ENCODE data around the gene RBM42.
A peak's percentile ranks its signal among the peaks of the same experiment; 100 is the strongest.

The RBM42 gene

DNA sequence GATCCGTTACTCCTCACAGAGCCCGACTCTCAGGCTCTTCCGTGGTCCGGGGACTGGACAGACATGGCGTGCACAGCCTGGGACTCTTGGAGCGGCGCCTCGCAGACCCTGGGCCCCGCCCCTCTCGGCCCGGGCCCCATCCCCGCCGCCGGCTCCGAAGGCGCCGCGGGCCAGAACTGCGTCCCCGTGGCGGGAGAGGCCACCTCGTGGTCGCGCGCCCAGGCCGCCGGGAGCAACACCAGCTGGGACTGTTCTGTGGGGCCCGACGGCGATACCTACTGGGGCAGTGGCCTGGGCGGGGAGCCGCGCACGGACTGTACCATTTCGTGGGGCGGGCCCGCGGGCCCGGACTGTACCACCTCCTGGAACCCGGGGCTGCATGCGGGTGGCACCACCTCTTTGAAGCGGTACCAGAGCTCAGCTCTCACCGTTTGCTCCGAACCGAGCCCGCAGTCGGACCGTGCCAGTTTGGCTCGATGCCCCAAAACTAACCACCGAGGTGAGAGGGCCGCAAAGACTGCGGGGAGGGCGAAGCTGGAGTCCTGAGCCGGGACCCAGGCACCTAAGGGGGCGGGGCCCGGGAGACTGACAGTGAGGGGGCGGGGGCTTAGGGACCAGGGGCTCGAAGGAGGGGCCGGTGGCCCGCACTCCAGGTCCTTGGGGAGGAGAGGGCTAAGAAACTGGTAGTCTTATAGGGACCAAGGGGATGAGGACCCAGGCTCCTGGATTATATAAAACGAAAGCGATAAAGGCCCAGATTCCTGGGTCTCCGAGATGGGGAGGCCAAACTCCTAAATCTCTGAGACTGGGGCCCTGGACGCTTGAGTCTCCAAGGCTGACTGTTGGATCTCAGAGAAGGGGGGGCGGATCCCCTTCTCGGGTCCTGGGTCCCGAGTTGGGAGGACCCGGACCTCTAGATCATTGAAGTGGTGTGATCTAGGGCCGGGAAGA is 14.7 kb downstream of the RBM42 start:
- no peaks in the 10 kb centered on the region for H3K4me1 ChIP-seq (ENCODE audit: insufficient read depth, poor library complexity, severe bottlenecking)
- peak overlapping the region; percentile 48 for H3K4me3 ChIP-seq (ENCODE audit: severe bottlenecking)
- peak; percentile 86 for DNase-seq (ENCODE audit: low spot score)
- peak overlapping the region; percentile 67 for H3K27ac ChIP-seq (ENCODE audit: poor library complexity, severe bottlenecking)
- TF ChIP-seq, protein P1, sequence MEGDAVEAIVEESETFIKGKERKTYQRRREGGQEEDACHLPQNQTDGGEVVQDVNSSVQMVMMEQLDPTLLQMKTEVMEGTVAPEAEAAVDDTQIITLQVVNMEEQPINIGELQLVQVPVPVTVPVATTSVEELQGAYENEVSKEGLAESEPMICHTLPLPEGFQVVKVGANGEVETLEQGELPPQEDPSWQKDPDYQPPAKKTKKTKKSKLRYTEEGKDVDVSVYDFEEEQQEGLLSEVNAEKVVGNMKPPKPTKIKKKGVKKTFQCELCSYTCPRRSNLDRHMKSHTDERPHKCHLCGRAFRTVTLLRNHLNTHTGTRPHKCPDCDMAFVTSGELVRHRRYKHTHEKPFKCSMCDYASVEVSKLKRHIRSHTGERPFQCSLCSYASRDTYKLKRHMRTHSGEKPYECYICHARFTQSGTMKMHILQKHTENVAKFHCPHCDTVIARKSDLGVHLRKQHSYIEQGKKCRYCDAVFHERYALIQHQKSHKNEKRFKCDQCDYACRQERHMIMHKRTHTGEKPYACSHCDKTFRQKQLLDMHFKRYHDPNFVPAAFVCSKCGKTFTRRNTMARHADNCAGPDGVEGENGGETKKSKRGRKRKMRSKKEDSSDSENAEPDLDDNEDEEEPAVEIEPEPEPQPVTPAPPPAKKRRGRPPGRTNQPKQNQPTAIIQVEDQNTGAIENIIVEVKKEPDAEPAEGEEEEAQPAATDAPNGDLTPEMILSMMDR (IDR thresholded peaks at IDR 0.05; ENCODE audit: poor library complexity, severe bottlenecking) = no peak
- peak; percentile 42 for ATAC-seq (ENCODE audit: low read depth)
- no peaks in the 10 kb centered on the region for H3K27me3 ChIP-seq (ENCODE audit: insufficient read depth, poor library complexity, severe bottlenecking)
- H3K36me3 ChIP-seq (ENCODE audit: low read depth) = no peaks in the 10 kb centered on the region; the same call in 1 of the 2 replicates
- H3K9me3 ChIP-seq (ENCODE audit: severe bottlenecking) = no peaks in the 10 kb centered on the region

DNA sequence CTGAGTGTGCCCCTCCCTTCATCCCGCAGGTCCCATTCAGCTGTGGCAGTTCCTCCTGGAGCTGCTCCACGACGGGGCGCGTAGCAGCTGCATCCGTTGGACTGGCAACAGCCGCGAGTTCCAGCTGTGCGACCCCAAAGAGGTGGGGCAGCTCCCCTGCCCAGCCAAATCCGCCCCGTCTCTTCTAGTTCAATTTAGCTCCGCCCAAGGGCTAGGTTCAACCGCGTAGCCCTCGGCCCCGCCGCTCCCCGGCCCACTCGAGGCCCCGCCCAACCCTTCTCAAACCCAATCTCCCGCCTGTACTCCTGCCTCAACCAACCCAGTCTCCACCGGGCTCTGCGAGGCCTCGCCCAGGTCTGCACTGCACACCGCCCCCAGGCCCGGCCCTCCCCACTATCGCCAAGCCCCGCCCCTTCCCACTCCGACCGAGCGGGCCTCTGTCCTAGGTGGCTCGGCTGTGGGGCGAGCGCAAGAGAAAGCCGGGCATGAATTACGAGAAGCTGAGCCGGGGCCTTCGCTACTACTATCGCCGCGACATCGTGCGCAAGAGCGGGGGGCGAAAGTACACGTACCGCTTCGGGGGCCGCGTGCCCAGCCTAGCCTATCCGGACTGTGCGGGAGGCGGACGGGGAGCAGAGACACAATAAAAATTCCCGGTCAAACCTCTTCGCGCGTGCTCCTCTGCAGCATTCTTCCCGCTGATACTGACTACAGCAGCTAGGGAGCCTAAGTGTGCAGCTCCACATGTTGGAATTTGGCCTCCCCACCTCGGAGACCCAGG is 15.6 kb downstream of the RBM42 start:
- Histone ChIP-seq H3K9me3 (ENCODE audit: severe bottlenecking) (no peaks in the 10 kb centered on the region), H3K4me1 (ENCODE audit: insufficient read depth, poor library complexity, severe bottlenecking) (no peaks in the 10 kb centered on the region), H3K27me3 (ENCODE audit: insufficient read depth, poor library complexity, severe bottlenecking) (no peaks in the 10 kb centered on the region), H3K36me3 (ENCODE audit: low read depth) (peaks cover under 1% of the 10 kb centered on the region; the same call in 1 of the 2 replicates), H3K4me3 (ENCODE audit: severe bottlenecking) (peak overlapping the region; percentile 48), H3K27ac (ENCODE audit: poor library complexity, severe bottlenecking) (peak overlapping the region; percentile 67)
- DNase-seq (ENCODE audit: low spot score) (peak; percentile 98), ATAC-seq (ENCODE audit: low read depth) (peak; percentile 85)
- TF ChIP-seq, protein P1 (IDR thresholded peaks at IDR 0.05; ENCODE audit: poor library complexity, severe bottlenecking) = no peak

DNA sequence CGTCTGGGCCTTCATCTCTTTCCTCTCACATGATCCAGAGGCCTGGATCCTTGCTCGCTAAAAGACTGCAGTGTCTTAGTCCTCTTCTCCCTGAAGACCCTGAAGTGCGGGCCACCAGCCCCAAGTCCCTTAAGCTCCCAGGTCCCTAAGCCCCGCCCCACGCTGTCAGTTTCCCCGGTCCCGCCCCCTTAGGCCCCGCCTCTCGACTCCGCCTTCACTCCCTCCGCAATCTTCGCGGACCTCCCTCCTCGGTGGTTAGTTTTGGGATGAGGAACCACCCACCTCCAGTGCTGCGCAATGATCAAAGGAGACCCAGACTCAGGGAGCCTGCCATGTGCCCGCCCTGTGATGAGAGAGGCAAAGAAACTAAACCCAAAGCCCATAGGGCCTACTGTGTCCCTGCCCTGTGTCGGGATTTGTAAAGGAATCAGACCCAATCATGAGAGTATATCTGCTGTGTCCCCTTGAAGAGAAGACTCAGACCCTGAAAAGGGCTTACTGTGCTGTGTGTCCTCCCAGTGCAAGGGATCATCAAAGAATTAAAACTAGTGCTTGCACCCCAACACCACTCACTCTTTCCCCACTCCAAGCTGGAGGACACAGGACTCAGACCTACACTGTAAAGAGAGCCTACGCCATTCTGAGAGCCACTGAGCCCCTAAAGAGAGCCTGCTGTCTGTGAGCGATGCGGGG is 16.3 kb downstream of the RBM42 start:
- peak overlapping the region; percentile 48 for H3K4me3 ChIP-seq (ENCODE audit: severe bottlenecking)
- peak overlapping the region; percentile 67 for H3K27ac ChIP-seq (ENCODE audit: poor library complexity, severe bottlenecking)
- H3K4me1 ChIP-seq (ENCODE audit: insufficient read depth, poor library complexity, severe bottlenecking) = no peaks in the 10 kb centered on the region
- H3K36me3 ChIP-seq (ENCODE audit: low read depth) = peaks cover 8% of the 10 kb centered on the region
- H3K9me3 ChIP-seq (ENCODE audit: severe bottlenecking) = no peaks in the 10 kb centered on the region
- H3K27me3 ChIP-seq (ENCODE audit: insufficient read depth, poor library complexity, severe bottlenecking) = no peaks in the 10 kb centered on the region
- DNase-seq (ENCODE audit: low spot score) (peak; percentile 84), ATAC-seq (ENCODE audit: low read depth) (no peak)
- TF ChIP-seq, protein P1 (IDR thresholded peaks at IDR 0.05; ENCODE audit: poor library complexity, severe bottlenecking) = no peak

DNA sequence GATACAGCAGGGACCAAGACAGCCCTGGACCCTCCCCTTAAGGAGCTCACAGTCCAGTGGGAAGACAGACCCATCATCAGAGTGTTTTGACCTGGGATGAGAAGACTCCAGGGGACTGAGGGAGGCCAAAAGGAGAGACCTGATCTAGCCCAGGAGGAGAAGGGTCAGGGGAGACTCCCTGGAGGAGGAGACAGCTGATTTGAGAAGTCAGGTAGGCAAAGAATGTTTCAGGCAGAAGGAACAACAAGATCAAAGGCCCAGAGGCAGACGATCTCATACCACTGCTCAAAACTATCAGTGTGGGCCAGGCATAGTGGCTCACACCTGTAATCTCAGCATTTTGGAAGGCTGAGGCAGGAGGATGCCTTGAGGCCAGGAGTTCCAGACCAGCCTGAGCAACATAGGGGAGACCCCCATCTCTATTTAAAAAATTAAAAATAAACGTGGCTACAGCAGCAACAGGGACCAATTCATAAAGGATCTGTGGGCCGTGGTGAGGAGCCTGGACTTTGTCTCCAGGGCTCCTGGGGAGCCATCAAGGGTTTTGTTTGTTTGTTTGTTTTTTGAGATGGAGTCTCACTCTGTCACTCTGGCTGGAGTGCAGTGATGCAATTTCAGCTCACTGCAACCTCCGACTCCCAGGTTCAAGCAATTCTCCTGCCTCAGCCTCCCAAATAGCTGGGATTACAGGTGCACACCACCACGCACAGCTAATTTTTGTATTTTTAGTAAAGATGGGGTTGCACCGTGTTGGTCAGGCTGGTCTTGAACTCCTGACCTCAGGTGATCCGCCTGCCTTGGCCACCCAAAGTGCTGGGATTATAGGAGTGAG is 17.1 kb downstream of the RBM42 start:
- TF ChIP-seq, protein P1 (IDR thresholded peaks at IDR 0.05; ENCODE audit: poor library complexity, severe bottlenecking) = no peak
- H3K36me3 ChIP-seq (ENCODE audit: low read depth) = peaks cover 12% of the 10 kb centered on the region
- H3K27ac ChIP-seq (ENCODE audit: poor library complexity, severe bottlenecking) = peak overlapping the region; percentile 67

More for the DNA sequence above, 17.1 kb downstream of the RBM42 start:
- ATAC-seq (ENCODE audit: low read depth) = no peak
- Histone ChIP-seq H3K4me1 (ENCODE audit: insufficient read depth, poor library complexity, severe bottlenecking) (no peaks in the 10 kb centered on the region), H3K27me3 (ENCODE audit: insufficient read depth, poor library complexity, severe bottlenecking) (no peaks in the 10 kb centered on the region), H3K9me3 (ENCODE audit: severe bottlenecking) (no peaks in the 10 kb centered on the region), H3K4me3 (ENCODE audit: severe bottlenecking) (no peak overlapping the region)
- no peak for DNase-seq (ENCODE audit: low spot score)

All from RWPE2 (cell line).